HT-29 (cell line): Measurements from ENCODE around the gene TMEM150B. TPM values are rescaled to one million over a fixed set of nuclear protein-coding genes. Genes with fewer than 3 reads are reported as not detected.

Source experiments
- DNase-seq: peaks from one replicate; pipeline ENCODE4 v3.0.0-alpha.2; 2015; ENCODE audit warnings: low spot score
- total RNA-seq: library from RNA; depleted of rRNA; stranded (reverse); fragments of >200 nt; shearing (Covaris generic); gene quantifications from 2 replicates; pipeline ENCODE4 v1.2.3, GENCODE V29; 2014; rRNA removed

The TMEM150B gene, protein sequence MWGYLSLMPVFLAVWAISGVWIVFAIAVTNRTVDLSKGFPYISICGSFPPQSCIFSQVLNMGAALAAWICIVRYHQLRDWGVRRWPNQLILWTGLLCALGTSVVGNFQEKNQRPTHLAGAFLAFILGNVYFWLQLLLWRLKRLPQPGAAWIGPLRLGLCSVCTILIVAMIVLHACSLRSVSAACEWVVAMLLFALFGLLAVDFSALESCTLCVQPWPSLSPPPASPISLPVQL
- 12.5 and 19.7 TPM in 2 replicates for total RNA-seq

DNA sequence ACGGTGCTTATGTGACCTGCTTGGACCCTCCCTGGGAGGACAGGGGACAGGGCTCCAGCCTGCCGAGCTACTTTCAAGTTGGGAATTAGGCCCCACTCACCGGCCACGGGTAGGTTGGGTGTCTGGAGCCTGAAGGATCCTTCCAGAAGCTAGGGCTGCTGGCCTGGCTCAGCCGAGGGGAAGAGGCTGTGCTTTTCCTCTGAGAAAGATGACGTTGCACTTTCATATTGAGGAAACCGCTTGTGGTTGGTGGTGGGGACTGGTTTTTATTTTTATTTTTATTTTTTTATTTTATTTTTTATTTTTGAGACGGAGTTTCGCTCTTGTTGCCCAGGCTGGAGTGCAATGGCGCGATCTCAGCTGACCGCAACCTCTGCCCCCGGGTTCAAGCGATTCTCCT is at the start of gene TMEM150B:
Gene TMEM150B, minus strand, starts transcription at position 170 of the 400 bp plus-strand sequence. CDS start 4,305 bp downstream, outside the sequence.
- no peak for DNase-seq

DNA sequence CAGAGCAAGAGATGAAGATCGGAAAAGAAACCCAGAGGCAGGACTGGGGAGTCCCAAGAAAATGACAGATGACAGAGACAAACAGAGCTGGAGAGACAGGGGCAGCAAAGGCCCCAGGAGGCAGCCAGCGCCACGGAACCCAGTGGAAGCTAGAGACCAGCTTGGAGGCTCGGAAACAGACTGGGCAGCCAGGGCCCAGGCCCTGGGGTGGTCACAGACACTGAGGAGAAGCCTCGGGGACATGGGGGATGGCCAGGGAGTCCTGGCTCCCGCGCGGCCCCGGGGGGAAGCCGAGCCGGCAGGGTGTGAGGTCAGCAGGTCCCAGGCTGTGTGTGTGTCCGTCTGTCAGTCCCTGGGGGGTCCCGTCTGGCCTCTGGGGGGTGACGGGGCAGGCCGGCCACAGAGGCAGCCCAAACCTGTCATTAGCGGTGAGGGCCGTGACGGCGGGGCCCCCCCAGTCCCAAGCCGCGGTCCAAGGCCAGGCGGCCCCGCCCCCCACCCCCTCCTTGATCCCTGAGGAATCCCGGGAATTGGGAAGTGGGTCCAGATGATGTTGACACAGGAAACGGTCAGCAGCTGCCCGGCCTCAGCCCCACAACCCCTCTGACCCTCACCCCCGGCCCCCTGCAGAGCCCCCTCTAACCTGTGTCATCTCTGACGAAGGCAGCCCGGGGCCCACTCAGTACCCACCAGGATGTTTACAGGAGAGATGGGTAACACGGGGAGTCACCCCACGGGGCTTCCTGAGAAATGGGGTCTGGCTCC is 49.0 kb upstream of the TMEM150B start:
- peak; percentile 60 for DNase-seq

DNA sequence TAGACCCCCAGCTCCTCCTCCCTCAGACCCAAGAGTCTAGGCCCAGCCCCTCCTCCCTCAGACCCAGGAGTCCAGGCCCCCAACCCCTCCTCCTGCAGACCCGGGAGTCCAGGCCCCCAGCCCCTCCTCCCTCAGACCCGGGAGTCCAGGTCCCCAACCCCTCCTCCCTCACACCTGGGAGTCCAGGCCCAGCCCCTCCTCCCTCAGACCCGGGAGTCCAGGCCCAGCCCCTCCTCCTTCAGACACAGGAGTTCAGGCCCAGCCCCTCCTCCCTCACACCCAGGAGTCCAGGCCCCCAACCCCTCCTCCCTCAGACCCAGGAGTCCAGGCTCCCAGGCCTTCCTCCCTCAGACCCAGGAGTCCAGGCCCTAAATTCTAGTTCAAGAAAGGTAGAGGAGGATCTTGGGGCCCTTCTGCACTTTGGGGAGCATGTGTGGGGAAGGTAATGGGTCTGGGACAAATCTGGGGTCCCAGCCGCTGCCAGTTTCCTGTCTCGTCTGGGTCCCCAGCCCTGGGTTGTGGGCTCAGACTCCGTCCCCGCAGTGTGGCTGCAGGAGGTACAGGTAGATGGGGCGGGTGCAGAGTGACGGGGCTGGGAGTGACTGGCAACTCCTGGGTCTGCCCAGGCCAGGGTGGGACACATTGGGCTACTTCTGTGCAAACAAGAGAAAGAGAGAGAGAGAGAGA is 48.3 kb upstream of the TMEM150B start:
- no peak for DNase-seq

DNA sequence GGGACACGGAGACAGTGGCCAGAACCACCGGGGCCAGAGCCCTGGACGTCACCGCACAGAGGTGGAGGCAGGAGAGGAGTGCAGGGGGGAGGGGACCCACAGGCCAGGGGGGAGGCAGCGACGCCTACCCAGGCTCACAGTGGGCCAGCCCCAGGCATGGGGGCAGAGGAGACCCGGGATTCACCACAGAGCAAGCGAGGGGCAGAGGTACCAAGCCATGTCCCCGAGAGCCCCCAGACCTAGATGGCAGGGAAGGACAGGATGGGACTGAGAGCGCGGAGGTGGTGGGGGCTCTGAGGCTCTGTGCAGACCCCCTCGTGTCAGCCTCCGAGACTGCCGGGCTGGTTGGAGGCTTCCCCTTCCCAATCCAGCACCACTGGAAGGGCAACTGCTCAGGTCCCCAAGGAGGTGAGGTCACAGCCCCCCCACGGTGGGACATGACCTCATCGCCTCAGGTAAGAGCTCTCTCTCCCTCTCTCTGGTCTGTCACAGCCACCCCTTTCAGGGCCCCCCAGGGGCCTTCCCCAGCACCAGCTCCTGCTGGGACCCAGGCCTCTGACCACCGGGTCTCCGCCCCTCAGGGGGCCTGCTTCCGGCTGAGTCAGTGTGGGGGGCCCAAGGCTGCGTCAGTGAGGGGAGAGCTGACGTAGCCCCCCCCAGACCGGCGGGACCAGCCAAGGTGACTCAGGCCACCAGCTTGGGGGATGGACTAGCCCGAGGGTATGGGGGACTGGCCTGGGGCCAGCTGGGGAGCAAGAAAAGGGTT is 47.4 kb upstream of the TMEM150B start:
- DNase-seq, result no peak

DNA sequence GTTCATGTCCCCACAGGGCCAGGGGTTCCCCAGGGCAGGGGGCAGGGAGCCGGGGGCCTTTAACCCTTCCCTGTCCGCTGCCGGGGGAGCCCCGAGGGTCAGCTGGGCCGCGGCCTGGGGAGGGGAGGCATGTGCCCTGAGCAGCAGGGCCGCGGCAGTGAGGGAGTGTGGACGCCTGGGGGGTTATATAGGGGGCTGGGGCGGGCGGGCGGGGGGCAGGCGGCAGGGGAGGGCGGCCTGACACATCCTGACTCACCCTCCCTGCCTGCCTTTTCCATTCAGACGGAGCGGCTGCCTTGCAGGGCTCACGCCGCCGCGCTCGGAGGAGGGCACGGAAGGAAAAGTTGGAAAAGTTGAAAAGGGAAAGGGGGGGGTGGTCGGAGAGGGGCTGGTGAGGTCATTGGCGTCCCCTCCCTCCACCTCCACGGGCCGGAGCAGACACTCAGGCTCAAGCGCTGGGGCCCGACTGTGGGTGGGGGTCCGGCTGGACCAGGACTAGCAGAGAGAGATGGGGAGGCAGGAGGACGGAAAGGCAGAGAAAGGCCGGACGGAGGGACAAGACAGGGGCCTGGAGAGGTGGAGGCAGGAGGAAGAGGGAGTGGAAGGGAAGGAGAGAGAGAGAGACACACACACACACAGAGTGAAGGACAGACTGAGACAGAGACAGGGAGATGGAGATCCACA is 45.3 kb upstream of the TMEM150B start, which contains the start of gene IL11:
Gene IL11, minus strand, starts transcription at position 159 of the 684 bp plus-strand sequence. Its CDS starts 153 bp downstream, at position 6.
- no peak for DNase-seq

DNA sequence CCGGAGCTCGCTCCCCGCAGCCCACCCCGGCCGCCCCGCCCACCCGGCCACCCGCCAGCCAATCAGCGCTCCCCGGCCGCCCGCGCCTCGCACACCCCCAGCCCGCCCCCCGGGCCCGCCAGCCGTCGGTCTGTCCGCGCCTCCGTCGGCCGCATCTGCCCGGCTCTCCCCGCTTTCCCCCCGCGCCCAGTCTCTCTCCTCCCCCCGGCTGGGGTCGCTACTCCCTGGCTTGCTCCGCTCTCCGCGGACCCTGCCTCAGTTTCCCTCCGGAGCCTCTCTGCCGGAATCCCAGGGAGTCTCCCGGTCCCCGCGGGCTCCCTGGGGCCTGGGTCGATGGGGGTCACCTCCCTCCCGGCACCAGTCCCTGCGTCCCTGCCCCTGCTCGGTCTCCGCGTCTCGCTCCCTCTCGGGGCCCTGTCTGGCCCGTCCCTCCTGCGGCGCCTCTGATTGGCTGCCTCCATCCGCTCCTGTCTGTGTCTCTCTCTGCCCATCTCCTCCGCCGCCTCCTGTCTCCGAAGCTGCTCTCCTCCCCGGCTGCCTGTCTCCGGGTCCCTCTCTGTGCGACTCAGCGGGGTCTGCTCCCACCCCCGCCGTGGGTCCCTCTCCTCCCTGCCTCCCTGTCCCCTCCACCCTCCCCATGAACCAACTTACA is 44.6 kb upstream of the TMEM150B start:
- no peak for DNase-seq

DNA sequence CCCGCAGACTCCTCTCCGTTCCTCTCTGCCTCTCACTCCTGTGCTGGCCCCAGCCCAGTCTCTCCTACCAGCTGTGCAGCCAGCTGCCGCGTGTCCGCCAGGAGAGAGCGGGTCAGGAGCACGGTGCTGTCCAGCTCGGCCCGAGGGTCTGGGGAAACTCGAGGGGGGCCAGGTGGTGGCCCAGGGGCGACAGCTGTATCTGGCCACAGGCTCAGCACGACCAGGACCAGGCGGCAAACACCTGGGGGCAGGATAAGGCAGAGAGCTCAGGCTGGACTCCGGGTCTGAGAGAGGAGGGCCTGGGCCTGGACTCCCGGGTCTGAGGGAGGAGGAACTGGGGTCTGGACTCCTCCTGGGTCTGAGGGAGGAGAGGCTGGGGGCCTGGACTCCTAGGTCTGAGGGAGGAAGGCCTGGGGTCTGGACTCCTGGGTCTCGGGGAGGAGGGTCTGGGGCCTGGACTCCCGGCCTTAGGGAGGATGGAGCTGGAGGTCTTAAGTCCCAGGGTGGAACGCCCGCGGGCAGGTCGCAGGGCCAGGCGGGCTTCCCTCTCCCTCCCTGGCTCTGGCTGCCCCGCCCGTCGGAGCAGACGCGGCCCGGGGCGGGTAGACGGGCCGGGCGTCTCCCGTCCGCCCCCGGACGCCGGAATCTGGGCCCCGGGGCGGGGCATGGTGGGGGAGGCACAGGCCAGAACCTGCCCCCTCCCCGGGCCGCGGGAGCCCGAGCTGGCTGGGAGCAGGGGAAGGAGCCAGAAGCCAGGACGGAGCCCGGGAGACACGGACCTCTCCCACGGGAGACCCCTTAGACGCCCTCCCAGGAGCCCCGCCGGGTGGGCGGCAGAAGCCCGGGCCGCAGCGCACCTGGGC is 43.8 kb upstream of the TMEM150B start:
- no peak for DNase-seq

DNA sequence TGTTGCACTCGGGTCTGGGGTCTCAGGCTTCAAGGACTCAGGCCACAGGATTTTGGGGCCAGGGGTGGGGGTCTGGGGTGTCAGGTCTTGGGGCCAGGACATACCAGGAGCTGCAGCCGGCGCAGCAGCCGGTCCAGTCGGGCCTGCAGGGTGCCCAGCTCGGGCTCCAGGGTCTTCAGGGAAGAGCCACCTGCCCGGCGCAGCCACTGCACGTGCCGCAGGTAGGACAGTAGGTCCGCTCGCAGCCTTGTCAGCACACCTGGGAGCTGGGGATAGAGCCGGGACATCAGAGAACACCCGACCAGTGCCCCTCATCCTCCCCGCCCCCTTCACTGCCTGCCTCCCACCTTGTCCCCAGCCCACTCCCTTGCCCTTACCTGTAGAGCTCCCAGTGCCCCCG is 43.0 kb upstream of the TMEM150B start:
- DNase-seq, result no peak

DNA sequence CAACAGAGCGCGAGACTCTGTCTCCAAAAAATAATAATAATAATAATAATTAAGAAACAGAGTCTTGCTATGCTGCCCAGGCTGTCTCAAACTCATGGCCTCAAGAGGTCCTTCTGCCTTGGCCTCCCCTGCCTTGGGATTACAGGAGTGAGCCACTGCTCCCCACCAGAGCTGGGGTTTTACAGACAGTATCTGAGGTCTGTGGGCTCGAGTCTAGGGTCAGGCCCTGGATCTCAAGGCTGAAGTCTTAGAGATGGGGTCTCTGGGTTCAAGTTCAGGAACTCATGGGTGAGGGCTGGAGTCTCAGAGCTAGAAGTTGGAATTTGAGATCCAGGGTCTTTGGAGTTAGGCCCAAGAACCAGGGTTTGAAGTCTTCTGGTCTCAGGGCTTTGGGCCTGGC is 41.6 kb upstream of the TMEM150B start:
- DNase-seq, result no peak

DNA sequence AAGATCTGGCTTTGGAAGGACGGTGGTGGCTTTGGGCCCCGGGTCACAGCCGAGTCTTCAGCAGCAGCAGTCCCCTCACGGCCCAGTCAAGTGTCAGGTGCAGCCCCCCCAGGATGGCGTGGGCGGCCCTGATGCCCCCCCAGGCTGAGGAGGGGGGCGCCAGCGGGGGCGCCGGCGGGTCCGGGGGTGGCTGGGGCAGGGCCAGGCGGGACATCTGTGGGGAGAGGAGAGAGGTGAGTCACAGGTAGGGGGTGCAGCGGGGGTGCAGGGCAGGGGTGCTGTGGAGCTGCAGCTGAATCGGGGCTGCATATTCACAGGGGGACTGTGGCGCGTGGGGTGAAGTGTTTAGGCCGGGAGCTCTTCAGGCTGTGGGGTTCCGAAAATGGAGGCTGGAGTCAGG is 40.8 kb upstream of the TMEM150B start:
- no peak for DNase-seq

DNA sequence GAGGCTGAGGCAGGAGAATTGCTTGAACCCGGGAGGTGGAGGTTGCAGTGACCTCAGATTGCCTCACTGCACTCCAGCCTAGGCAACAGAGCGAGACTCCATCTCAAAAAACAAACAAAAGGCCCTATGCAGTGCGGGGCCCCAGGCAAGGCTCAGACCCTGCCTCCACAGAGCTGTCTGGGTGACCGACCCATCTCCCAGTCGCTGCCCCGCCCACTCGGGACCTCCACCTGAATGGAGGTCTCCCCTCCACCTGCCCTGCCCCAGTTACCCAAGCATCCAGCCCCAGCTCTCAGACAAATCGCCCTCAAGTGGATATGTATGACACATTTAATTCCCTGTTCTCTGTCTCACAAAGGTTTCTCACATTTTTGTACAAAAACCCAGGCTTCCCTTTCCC is 40.1 kb upstream of the TMEM150B start:
- no peak for DNase-seq

DNA sequence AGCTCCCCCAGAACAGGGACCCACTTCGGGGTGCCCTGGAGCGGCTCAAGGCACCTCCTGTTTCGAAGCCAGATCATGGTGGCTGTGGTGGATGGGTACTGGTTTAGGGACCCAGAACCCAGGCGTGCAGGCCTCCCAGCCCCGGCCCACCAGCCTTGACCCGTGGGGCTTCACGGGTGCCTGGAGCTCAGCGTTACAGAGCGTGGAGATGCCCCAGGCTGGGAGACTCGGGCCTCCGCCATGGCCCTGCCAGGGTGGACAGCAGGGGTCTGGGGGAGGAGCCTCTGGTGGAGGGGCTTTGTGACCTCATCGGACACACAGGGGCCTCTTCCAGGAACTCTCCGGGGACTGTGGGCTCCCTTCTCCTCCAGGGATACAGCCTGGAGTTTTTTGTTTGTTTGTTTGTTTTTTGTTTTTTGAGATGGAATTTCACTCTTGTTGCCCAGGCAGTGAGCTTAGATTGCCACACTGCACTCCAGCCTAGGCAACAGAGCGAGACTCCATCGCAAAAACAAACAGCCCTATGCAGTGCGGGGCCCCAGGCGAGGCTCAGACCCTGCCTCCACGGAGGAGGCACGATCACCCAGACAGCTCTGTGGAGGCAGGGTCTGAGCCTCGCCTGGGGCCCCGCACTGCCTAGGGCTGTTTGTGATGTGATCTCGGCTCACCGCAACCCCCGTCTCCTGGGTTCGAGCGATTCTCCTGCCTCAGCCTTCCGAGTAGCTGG is 38.0 kb upstream of the TMEM150B start, which contains the start of gene GARIN5B:
Gene GARIN5B, minus strand, starts transcription at position 271 of the 727 bp plus-strand sequence. Its CDS starts 194 bp downstream, at position 77.
- no peak for DNase-seq

DNA sequence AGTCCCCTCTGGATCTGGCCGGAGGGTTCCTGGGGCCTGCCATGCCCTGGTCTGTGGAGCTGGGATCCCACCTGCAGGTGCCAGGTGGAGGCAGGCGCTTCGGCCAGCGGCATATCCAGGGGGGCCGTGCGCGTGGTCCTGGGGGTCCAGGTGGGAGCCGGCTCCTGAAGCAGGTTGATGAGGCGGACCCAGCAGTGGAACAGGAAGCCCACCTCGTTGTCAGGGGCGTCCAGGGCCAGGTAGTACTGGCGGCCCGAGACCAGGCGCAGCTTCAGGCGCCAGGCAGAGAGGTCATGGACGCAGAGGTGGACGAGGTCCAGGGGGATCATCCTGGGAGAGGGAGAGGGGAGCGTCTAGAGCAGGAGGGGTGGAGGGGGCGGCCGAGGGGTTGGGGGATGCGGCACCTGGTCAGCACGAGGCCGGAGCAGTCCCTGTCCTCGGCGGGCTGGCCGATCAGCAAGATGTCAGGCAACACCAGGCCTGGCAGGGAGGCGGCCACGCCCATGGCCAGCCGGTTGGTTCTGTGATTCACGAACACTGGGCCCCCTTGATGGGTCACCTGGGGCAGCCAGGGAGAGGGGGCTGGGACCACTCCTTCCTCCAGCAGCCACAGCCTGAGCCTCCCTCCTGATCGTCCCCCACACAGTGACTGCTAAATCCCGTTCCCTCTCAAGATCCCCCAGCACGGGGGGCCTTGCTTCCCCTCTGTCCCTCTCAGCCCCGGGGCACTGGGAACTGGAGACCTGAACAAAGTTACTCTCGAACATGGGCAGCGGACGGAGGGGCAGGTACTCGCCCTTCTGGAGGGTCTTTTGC is 37.2 kb upstream of the TMEM150B start:
- no peak for DNase-seq

DNA sequence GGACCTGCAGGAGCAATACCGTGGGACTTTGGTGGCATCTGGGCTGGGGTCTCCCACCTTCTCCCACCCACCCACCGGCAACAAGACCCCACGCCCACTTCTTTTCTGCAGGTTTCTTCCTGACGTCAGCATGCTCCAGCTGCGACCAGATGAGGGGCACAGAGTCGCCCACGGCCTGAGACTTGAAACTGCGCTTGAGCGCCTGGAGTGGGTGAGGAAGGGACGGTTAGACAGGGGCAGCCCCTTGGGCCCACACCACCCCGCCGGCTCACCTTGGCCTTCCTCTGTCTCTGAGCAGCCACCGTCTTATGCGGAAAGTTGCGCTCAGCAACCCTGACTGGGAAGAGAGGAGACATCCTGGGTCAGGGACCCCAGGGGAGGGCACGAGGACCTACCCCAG is 35.8 kb upstream of the TMEM150B start:
- no peak for DNase-seq

DNA sequence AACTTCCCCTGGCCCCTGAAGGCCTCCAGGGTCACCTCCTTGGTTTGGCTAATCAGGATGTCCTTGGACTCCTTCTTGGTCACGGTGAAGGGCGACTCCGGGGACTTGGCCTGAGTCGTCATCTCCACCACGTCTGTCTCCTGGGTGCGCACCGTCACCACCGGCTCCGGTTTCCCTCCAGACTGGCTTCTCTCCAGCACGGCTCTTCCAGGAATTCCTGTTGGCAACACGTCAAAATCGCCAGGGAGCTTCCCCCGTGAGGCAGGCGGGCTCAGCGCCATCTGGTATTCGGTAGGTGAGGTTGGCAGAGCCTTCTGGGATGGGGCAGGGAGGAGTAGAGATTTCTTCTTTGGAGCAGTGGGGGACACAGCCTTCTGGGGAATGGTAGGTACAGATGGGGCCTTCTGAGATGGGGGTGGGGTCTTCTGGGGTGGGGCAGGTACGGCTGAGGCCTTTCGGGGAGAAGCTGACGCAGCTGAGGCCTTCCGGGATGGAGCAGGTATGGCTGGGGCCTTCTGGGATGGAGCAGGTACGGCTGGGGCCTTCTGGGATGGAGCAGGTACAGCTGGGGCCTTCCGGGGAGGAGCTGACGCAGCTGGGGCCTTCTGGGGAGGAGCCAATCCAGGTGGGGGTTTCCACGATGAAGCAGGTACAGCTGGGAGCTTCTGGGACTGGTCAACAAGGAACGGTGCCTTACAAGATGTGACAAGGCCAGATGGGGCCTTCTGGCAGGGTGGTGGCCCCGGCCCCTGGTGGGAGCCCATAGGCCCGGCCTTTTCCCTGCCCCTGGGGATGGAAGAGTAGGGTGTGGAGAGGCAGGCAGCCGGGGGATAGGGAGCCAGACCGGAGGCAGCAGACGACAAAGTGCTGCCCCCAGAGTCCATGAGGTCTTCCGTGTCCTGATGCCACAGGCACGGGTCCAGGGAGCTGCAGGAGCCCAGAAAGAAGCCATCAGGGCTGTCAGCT is 34.1 kb upstream of the TMEM150B start:
- no peak for DNase-seq

DNA sequence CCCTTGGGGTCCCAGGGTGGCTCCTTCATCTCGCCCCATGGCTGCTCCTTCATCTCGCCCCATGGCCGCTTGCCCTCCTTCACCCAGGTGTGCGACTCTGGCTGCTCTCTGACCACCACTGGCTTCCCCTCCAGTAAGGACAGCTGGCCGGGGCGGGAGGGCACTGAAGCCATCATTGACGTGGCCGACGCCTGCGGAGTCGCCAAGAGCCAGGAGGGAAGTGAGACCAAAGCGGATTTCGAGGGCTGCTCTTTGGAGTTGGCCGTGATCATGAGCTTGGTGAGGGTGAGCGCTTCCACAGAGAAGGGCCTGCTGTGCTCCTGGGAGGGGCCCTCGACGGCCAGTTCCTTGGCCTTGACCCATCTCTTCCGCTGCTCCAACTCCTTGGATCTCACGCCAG is 33.4 kb upstream of the TMEM150B start:
- DNase-seq, result no peak
